OCI-LY3 (cell line): Measurements from ENCODE around the gene ZNF165.
"Not testable (repeated sequence)": the region's sequence is repeated elsewhere in the genome, so short reads cannot be mapped to it uniquely, and the experiment has no call there.

Experiments
- CTCF ChIP-seq: fragments of 200-600, 300-600 bp; sonication (generic); IDR thresholded peaks from 2 replicates; pipeline ENCODE4 v1.5.1; 2014; ENCODE audit warnings: antibody characterized with exemption, low read length, low read depth
- EZH2phosphoT487 ChIP-seq: fragments of 200-600 bp; shearing (Covaris generic); IDR thresholded peaks from 2 replicates; pipeline ENCODE4 v1.6.1; 2018; ENCODE audit warnings: antibody characterized with exemption, mixed run types, low read depth

GRCh38 chr6:28070968-28071367, 9.4 kb upstream of the ZNF165 start:
- not testable (repeated sequence) for TF ChIP-seq CTCF, EZH2phosphoT487
